Left renal cortex interstitium (tissue), 4 donors: ENCODE results near the gene POPDC2. TPM values are rescaled to one million over a fixed set of nuclear protein-coding genes. Genes with fewer than 3 reads are reported as not detected.

Experiments
- polyA plus RNA-seq, 4 donors: library from polyadenylated mRNA; unstranded; fragments of 120-200 nt; gene quantifications; one replicate each; pipeline ENCODE4 v1.2.1, GENCODE V29; 2013; ENCODE audit not compliant: insufficient read length in 4 of 4

The POPDC2 gene
- polyA plus RNA-seq, 4 donors = 4.3 to 6.0 (median 4.7) TPM

Other genes starting within 250 kb of the POPDC2 start
- gene TMEM39A, start 197.0 kb downstream of the POPDC2 start, polyA plus RNA-seq = 10 to 100 TPM; 46.2 to 60.1 (median 53.3) TPM
- 10 to 100 TPM; 20.5 to 31.6 (median 26.4) TPM for gene POGLUT1, start 191.6 kb downstream of the POPDC2 start, polyA plus RNA-seq
- 100 to 1,000 TPM; 101 to 113 (median 106) TPM for gene TIMMDC1, start 162.0 kb downstream of the POPDC2 start, polyA plus RNA-seq
- gene CD80, start 101.0 kb downstream of the POPDC2 start, polyA plus RNA-seq = under 1 TPM; 0.17 to 0.25 (median 0.23) TPM
- gene ADPRH, start 81.1 kb downstream of the POPDC2 start, polyA plus RNA-seq = 1 to 10 TPM; 5.9 to 7.1 (median 6.5) TPM
- 1 to 10 TPM; 6.0 to 7.7 (median 6.9) TPM for gene PLA1A, start 62.7 kb downstream of the POPDC2 start, polyA plus RNA-seq
- gene COX17, start 16.8 kb upstream of the POPDC2 start, polyA plus RNA-seq = 10 to 100 TPM; 41.5 to 65.2 (median 48.0) TPM
- 10 to 100 TPM; 15.3 to 37.4 (median 24.3) TPM for gene CFAP91, start 42.4 kb upstream of the POPDC2 start, polyA plus RNA-seq
- 1 to 10 TPM in 1 of 4 donors, under 1 TPM in 3; 0.47 to 1.4 (median 0.78) TPM for gene NR1I2, start 121.5 kb upstream of the POPDC2 start, polyA plus RNA-seq